ENCODE measurements around the gene DAP.
"Not testable (repeated sequence)": the region's sequence is repeated elsewhere in the genome, so short reads cannot be mapped to it uniquely, and the experiment has no call there.

Gene DAP

GRCh38 chr5:10666531-10667299 is 94.3 kb downstream of the DAP start:
- no peak for DNase-seq (ENCODE audit: low spot score)
- Mint-ChIP-seq H3K36me3 (ENCODE audit: low read depth) (no peaks in the 10 kb centered on the region), H3K27me3 (ENCODE audit: low read depth) (no peaks in the 10 kb centered on the region), H3K4me3 (no peak overlapping the region), H3K4me1 (ENCODE audit: low read depth) (no peaks in the 10 kb centered on the region), H3K27ac (no peak overlapping the region), H3K9me3 (no peaks in the 10 kb centered on the region)

GRCh38 chr5:10665799-10666198 is 95.2 kb downstream of the DAP start:
- Mint-ChIP-seq H3K36me3 (ENCODE audit: low read depth) (no peaks in the 10 kb centered on the region), H3K27ac (no peak overlapping the region), H3K27me3 (ENCODE audit: low read depth) (no peaks in the 10 kb centered on the region), H3K4me3 (no peak overlapping the region), H3K4me1 (ENCODE audit: low read depth) (no peaks in the 10 kb centered on the region), H3K9me3 (no peaks in the 10 kb centered on the region)
- DNase-seq (ENCODE audit: low spot score) = no peak

GRCh38 chr5:10664180-10664769 is 96.8 kb downstream of the DAP start:
- H3K4me3 Mint-ChIP-seq; H3K36me3 Mint-ChIP-seq (ENCODE audit: low read depth); H3K27me3 Mint-ChIP-seq (ENCODE audit: low read depth); H3K9me3 Mint-ChIP-seq; H3K27ac Mint-ChIP-seq; H3K4me1 Mint-ChIP-seq (ENCODE audit: low read depth); DNase-seq (ENCODE audit: low spot score): not testable (repeated sequence)

- H3K36me3 Mint-ChIP-seq (ENCODE audit: low read depth) = no peaks in the 10 kb centered on the region
Observed at GRCh38 chr5:10663489-10664179, 97.4 kb downstream of the DAP start.

GRCh38 chr5:10662661-10663488 is 98.2 kb downstream of the DAP start:
- H3K36me3 Mint-ChIP-seq (ENCODE audit: low read depth) = no peaks in the 10 kb centered on the region
- no peak for DNase-seq (ENCODE audit: low spot score)
- no peaks in the 10 kb centered on the region for H3K4me1 Mint-ChIP-seq (ENCODE audit: low read depth)
- no peak overlapping the region for H3K4me3 Mint-ChIP-seq
- no peaks in the 10 kb centered on the region for H3K27me3 Mint-ChIP-seq (ENCODE audit: low read depth)
- H3K9me3 Mint-ChIP-seq = no peaks in the 10 kb centered on the region
- no peak overlapping the region for H3K27ac Mint-ChIP-seq

More at GRCh38 chr5:10663489-10664179, 97.4 kb downstream of the DAP start:
- DNase-seq (ENCODE audit: low spot score) = no peak
- no peak overlapping the region for H3K4me3 Mint-ChIP-seq
- H3K9me3 Mint-ChIP-seq = no peaks in the 10 kb centered on the region
- H3K4me1 Mint-ChIP-seq (ENCODE audit: low read depth) = no peaks in the 10 kb centered on the region
- no peaks in the 10 kb centered on the region for H3K27me3 Mint-ChIP-seq (ENCODE audit: low read depth)
- no peak overlapping the region for H3K27ac Mint-ChIP-seq

GRCh38 chr5:10662083-10662482 is 99.0 kb downstream of the DAP start:
- H3K36me3 Mint-ChIP-seq (ENCODE audit: low read depth) = no peaks in the 10 kb centered on the region
- H3K27me3 Mint-ChIP-seq (ENCODE audit: low read depth) = no peaks in the 10 kb centered on the region
- no peak overlapping the region for H3K4me3 Mint-ChIP-seq
- no peak for DNase-seq (ENCODE audit: low spot score)
- no peaks in the 10 kb centered on the region for H3K9me3 Mint-ChIP-seq
- H3K27ac Mint-ChIP-seq = no peak overlapping the region
- H3K4me1 Mint-ChIP-seq (ENCODE audit: low read depth) = no peaks in the 10 kb centered on the region

GRCh38 chr5:10661401-10661800 is 99.6 kb downstream of the DAP start:
- no peaks in the 10 kb centered on the region for H3K4me1 Mint-ChIP-seq (ENCODE audit: low read depth)
- no peak overlapping the region for H3K4me3 Mint-ChIP-seq
- no peak overlapping the region for H3K27ac Mint-ChIP-seq
- no peaks in the 10 kb centered on the region for H3K36me3 Mint-ChIP-seq (ENCODE audit: low read depth)
- H3K27me3 Mint-ChIP-seq (ENCODE audit: low read depth) = no peaks in the 10 kb centered on the region
- no peak for DNase-seq (ENCODE audit: low spot score)
- H3K9me3 Mint-ChIP-seq = no peaks in the 10 kb centered on the region

- H3K27me3 Mint-ChIP-seq (ENCODE audit: low read depth) = no peaks in the 10 kb centered on the region
- H3K4me3 Mint-ChIP-seq = no peak overlapping the region
- no peak for DNase-seq (ENCODE audit: low spot score)
- H3K27ac Mint-ChIP-seq = no peak overlapping the region
- H3K4me1 Mint-ChIP-seq (ENCODE audit: low read depth) = no peaks in the 10 kb centered on the region
- H3K9me3 Mint-ChIP-seq = no peaks in the 10 kb centered on the region
- H3K36me3 Mint-ChIP-seq (ENCODE audit: low read depth) = no peaks in the 10 kb centered on the region
Observed at GRCh38 chr5:10660720-10661387, 100.2 kb downstream of the DAP start.

- no peaks in the 10 kb centered on the region for H3K27me3 Mint-ChIP-seq (ENCODE audit: low read depth)
Observed at GRCh38 chr5:10660135-10660534, 100.9 kb downstream of the DAP start.

GRCh38 chr5:10658265-10658664 is 102.8 kb downstream of the DAP start:
- no peaks in the 10 kb centered on the region for H3K4me1 Mint-ChIP-seq (ENCODE audit: low read depth)
- no peaks in the 10 kb centered on the region for H3K36me3 Mint-ChIP-seq (ENCODE audit: low read depth)
- H3K9me3 Mint-ChIP-seq = no peaks in the 10 kb centered on the region
- H3K4me3 Mint-ChIP-seq = no peak overlapping the region
- no peak overlapping the region for H3K27ac Mint-ChIP-seq
- DNase-seq (ENCODE audit: low spot score) = no peak
- no peaks in the 10 kb centered on the region for H3K27me3 Mint-ChIP-seq (ENCODE audit: low read depth)

More at GRCh38 chr5:10660135-10660534, 100.9 kb downstream of the DAP start:
- Mint-ChIP-seq H3K4me1 (ENCODE audit: low read depth) (no peaks in the 10 kb centered on the region), H3K9me3 (no peaks in the 10 kb centered on the region), H3K4me3 (no peak overlapping the region), H3K27ac (no peak overlapping the region), H3K36me3 (ENCODE audit: low read depth) (no peaks in the 10 kb centered on the region)
- no peak for DNase-seq (ENCODE audit: low spot score)

- H3K27me3 Mint-ChIP-seq (ENCODE audit: low read depth) = no peaks in the 10 kb centered on the region
- H3K4me1 Mint-ChIP-seq (ENCODE audit: low read depth) = no peaks in the 10 kb centered on the region
- no peak for DNase-seq (ENCODE audit: low spot score)
- no peaks in the 10 kb centered on the region for H3K36me3 Mint-ChIP-seq (ENCODE audit: low read depth)
- no peaks in the 10 kb centered on the region for H3K9me3 Mint-ChIP-seq
- H3K4me3 Mint-ChIP-seq = no peak overlapping the region
- no peak overlapping the region for H3K27ac Mint-ChIP-seq
Observed at GRCh38 chr5:10655972-10656830, 104.8 kb downstream of the DAP start.

GRCh38 chr5:10655161-10655971 is 105.7 kb downstream of the DAP start:
- H3K36me3 Mint-ChIP-seq (ENCODE audit: low read depth) = peaks cover 2% of the 10 kb centered on the region
- H3K27ac Mint-ChIP-seq = no peak overlapping the region
- no peaks in the 10 kb centered on the region for H3K4me1 Mint-ChIP-seq (ENCODE audit: low read depth)
- no peak for DNase-seq (ENCODE audit: low spot score)
- no peaks in the 10 kb centered on the region for H3K9me3 Mint-ChIP-seq
- no peak overlapping the region for H3K4me3 Mint-ChIP-seq
- H3K27me3 Mint-ChIP-seq (ENCODE audit: low read depth) = no peaks in the 10 kb centered on the region

All from T-helper 2 cell treated with Interferon-gamma antibody and Interleukin-4, amounts not matched to agents 5 μg/mL and 100 μg/mL, for 36 hours (primary cell).